SK-N-SH treated with all-trans-retinoic acid at 6 μM for 48 hours (cell line): ENCODE data around the gene GTF2F1.

Experiments used
- ARNTL ChIP-seq: fragments of 450-650 bp; formaldehyde crosslinking; IDR thresholded peaks from 2 replicates; pipeline ENCODE4 v1.5.0; 2020; ENCODE audit warnings: low read depth, mild to moderate bottlenecking, moderate library complexity, borderline replicate concordance
- BACH2 ChIP-seq: fragments of 250-450 bp; sonication (Bioruptor Pico); IDR thresholded peaks from 2 replicates; pipeline ENCODE4 v1.9.0; 2021; ENCODE audit warnings: mild to moderate bottlenecking, borderline replicate concordance
- OSR1 ChIP-seq: fragments of 250-450 bp; sonication (Bioruptor Pico); IDR thresholded peaks from 2 replicates; pipeline ENCODE4 v1.8.0; 2022; ENCODE audit warnings: moderate library complexity, mild to moderate bottlenecking, inconsistent platforms
- PATZ1 ChIP-seq: fragments of 250-450 bp; sonication (Bioruptor Pico); IDR thresholded peaks from 2 replicates; pipeline ENCODE4 v1.8.0; 2020; ENCODE audit warnings: mild to moderate bottlenecking, moderate library complexity, borderline replicate concordance
- POU6F1 ChIP-seq: fragments of 250-450 bp; sonication (Bioruptor Pico); IDR thresholded peaks from 2 replicates; pipeline ENCODE4 v1.8.0; 2021; ENCODE audit warnings: low read depth, mild to moderate bottlenecking, moderate library complexity, borderline replicate concordance
- RARB ChIP-seq: fragments of 250-450 bp; sonication (Bioruptor Pico); IDR thresholded peaks from 2 replicates; pipeline ENCODE4 v1.8.0; 2021; ENCODE audit warnings: mild to moderate bottlenecking, moderate library complexity
- SNAI2 ChIP-seq: fragments of 250-450 bp; sonication (Bioruptor Pico); IDR thresholded peaks from 2 replicates; pipeline ENCODE4 v1.5.0; 2020; ENCODE audit warnings: mild to moderate bottlenecking, moderate library complexity
- ZFP3 ChIP-seq: fragments of 250-450 bp; sonication (Bioruptor Pico); IDR thresholded peaks from 2 replicates; pipeline ENCODE4 v1.5.0; 2020; ENCODE audit warnings: mild to moderate bottlenecking, moderate library complexity
- ZFP30 ChIP-seq: fragments of 450-650 bp; formaldehyde crosslinking; IDR thresholded peaks from 2 replicates; pipeline ENCODE4 v1.5.0; 2022; ENCODE audit warnings: mild to moderate bottlenecking, moderate library complexity
- ZNF70 ChIP-seq: fragments of 450-650 bp; formaldehyde crosslinking; IDR thresholded peaks from 2 replicates; pipeline ENCODE4 v1.5.0; 2020; ENCODE audit warnings: mild to moderate bottlenecking, moderate library complexity

- TF ChIP-seq BACH2 (CRISPR knock-in tag) (no peak), ZFP3 (CRISPR knock-in tag) (no peak), SNAI2 (CRISPR knock-in tag) (no peak), POU6F1 (CRISPR knock-in tag) (no peak), ARNTL (no peak), ZFP30 (no peak), ZNF70 (CRISPR knock-in tag) (no peak), OSR1 (no peak), RARB (no peak), PATZ1 (CRISPR knock-in tag) (no peak)
Observed at GRCh38 chr19:6431891-6432290, 38.9 kb upstream of the GTF2F1 start.
